H1 (cell line): ENCODE results near the gene SLC25A11. TPM values are rescaled to one million over a fixed set of nuclear protein-coding genes. Genes with fewer than 3 reads are reported as not detected.

ENCODE experiments used
- CTCF ChIA-PET: fragments of 300-600 bp; sonication (Branson Sonifier 250); formaldehyde crosslinking; loops from one replicate; lab custom pipeline; 2021; ENCODE audit not compliant: partially characterized antibody; lab: Charles Lee
- POLR2A ChIA-PET: fragments of 300-600 bp; sonication (Branson Sonifier 250); formaldehyde crosslinking; loops from one replicate; lab custom pipeline; 2021; ENCODE audit warnings: inconsistent platforms; ENCODE audit not compliant: partially characterized antibody; lab: Charles Lee
- DNase-seq, 2 experiments: peaks; one replicate each; pipeline versions ENCODE4 v3.0.0 to v3.0.0-alpha.2; 2010 to 2022; ENCODE audit warnings: low spot score in 2 of 2, low read depth in 1 of 2, mixed read lengths in 1 of 2
- FAIRE-seq: peaks from 2 replicates; lab custom pipeline; 2011; peaks lifted over from hg19 to GRCh38; lab: Jason Lieb, UNC
- H2AFZ ChIP-seq: 2 replicates; pipeline ENCODE4 v1.8.1; 2012; ENCODE audit warnings: low read length, inconsistent platforms
- H2AK5ac ChIP-seq: 2 replicates; pipeline ENCODE4 v1.6.1; 2013; ENCODE audit warnings: low read depth, low read length
- H2BK120ac ChIP-seq: replicated peaks from 2 replicates; pipeline ENCODE3; 2013; ENCODE audit warnings: low read depth, low read length, inconsistent platforms
- H2BK12ac ChIP-seq: 2 replicates; pipeline ENCODE4 v1.6.1; 2013; ENCODE audit warnings: low read depth, low read length
- H2BK15ac ChIP-seq: 2 replicates; pipeline ENCODE4 v1.6.1; 2013; ENCODE audit warnings: low read length
- H2BK20ac ChIP-seq: 2 replicates; pipeline ENCODE4 v1.6.1; 2013; ENCODE audit warnings: low read length
- H2BK5ac ChIP-seq: 2 replicates; pipeline ENCODE4 v1.6.1; 2013; ENCODE audit warnings: low read depth, low read length
- H3K14ac ChIP-seq: 2 replicates; pipeline ENCODE4 v1.6.1; 2013; ENCODE audit warnings: inconsistent platforms; ENCODE audit not compliant: insufficient read length
- H3K18ac ChIP-seq: 2 replicates; pipeline ENCODE4 v1.6.1; 2013; ENCODE audit warnings: low read length; ENCODE audit errors: extremely low read depth
- H3K23ac ChIP-seq: 2 replicates; pipeline ENCODE4 v1.6.1; 2013; ENCODE audit warnings: inconsistent platforms; ENCODE audit not compliant: insufficient read length
- H3K23me2 ChIP-seq: 2 replicates; pipeline ENCODE4 v1.6.1; 2013; ENCODE audit warnings: low read depth, low read length
- H3K27ac ChIP-seq: 2 replicates; pipeline ENCODE4 v1.6.1; 2011; ENCODE audit warnings: low read depth, low read length, inconsistent platforms
- H3K27me3 ChIP-seq, 4 experiments: replicated peaks in 1 of 4; 1 replicate in 1 of 4; 2 replicates in 3 of 4; pipeline versions ENCODE4 v1.6.1 to v1.8.1; 2011 to 2013; ENCODE audit warnings: low read length in 3 of 4, mild to moderate bottlenecking in 3 of 4, inconsistent platforms in 2 of 4, mixed read lengths in 2 of 4, moderate library complexity in 1 of 4; ENCODE audit not compliant: control insufficient read depth in 3 of 4, insufficient read depth in 3 of 4; ENCODE audit errors: extremely low read depth in 1 of 4
- H3K36me3 ChIP-seq, 4 experiments: 2 replicates each; pipeline versions ENCODE4 v1.6.1 to v1.8.1; 2011 to 2013; ENCODE audit warnings: mild to moderate bottlenecking in 4 of 4, low read length in 3 of 4, moderate library complexity in 2 of 4, control low read depth in 1 of 4, inconsistent platforms in 1 of 4; ENCODE audit not compliant: insufficient read depth in 4 of 4, control insufficient read depth in 2 of 4
- H3K4ac ChIP-seq: replicated peaks from 2 replicates; pipeline ENCODE3; 2013; ENCODE audit warnings: low read length, low read depth, mixed read lengths, inconsistent platforms; ENCODE audit not compliant: insufficient read length
- H3K4me1 ChIP-seq, 4 experiments: replicated peaks in 1 of 4; 1 replicate in 1 of 4; 2 replicates in 3 of 4; pipeline versions ENCODE4 v1.6.1 to v1.8.1; 2011 to 2013; ENCODE audit warnings: low read length in 3 of 4, inconsistent platforms in 2 of 4, mixed read lengths in 1 of 4; ENCODE audit not compliant: insufficient read depth in 4 of 4, control insufficient read depth in 3 of 4
- H3K4me2 ChIP-seq, 2 experiments: 2 replicates each; pipeline versions ENCODE4 v1.6.1 to v1.8.1; 2011 to 2013; ENCODE audit warnings: low read depth in 2 of 2, low read length in 2 of 2, control low read depth in 1 of 2, inconsistent platforms in 1 of 2, mild to moderate bottlenecking in 1 of 2; ENCODE audit not compliant: insufficient read depth in 1 of 2
- H3K4me3 ChIP-seq, 4 experiments: fragments of 200-600, 300-600 bp in 1 of 4; sonication (generic), shearing (Covaris generic), sonication (Bioruptor Twin) in 1 of 4; 2 replicates each; pipeline versions ENCODE4 v1.5.1 to v1.8.1; 2011 to 2016; ENCODE audit warnings: low read length in 4 of 4, low read depth in 3 of 4, control low read depth in 2 of 4, inconsistent platforms in 2 of 4, mild to moderate bottlenecking in 2 of 4, mixed read lengths in 1 of 4, moderate library complexity in 1 of 4; ENCODE audit not compliant: insufficient read depth in 2 of 4; ENCODE audit errors: extremely low read depth in 1 of 4
- H3K56ac ChIP-seq: replicated peaks from 2 replicates; pipeline ENCODE3; 2013; ENCODE audit warnings: low read depth, mild to moderate bottlenecking, mixed read lengths, low read length, inconsistent platforms; ENCODE audit not compliant: insufficient read length
- H3K79me1 ChIP-seq: 2 replicates; pipeline ENCODE4 v1.6.1; 2013; ENCODE audit warnings: low read depth, low read length, control low read depth
- H3K79me2 ChIP-seq, 2 experiments: 2 replicates each; pipeline versions ENCODE4 v1.6.1 to v1.8.1; 2012 to 2013; ENCODE audit warnings: low read length in 2 of 2, mild to moderate bottlenecking in 2 of 2, inconsistent platforms in 1 of 2; ENCODE audit not compliant: insufficient read depth in 2 of 2, control insufficient read depth in 1 of 2
- H3K9ac ChIP-seq, 4 experiments: replicated peaks in 1 of 4; 1 replicate in 1 of 4; 2 replicates in 3 of 4; pipeline versions ENCODE4 v1.6.1 to v1.8.1; 2011 to 2013; ENCODE audit warnings: low read depth in 3 of 4, low read length in 3 of 4, control low read depth in 2 of 4, mild to moderate bottlenecking in 2 of 4, moderate library complexity in 2 of 4, inconsistent platforms in 1 of 4; ENCODE audit errors: extremely low read depth in 1 of 4
- H3K9me3 ChIP-seq, 2 experiments: 2 replicates each; pipeline versions ENCODE4 v1.6.1 to v1.8.1; 2012 to 2013; ENCODE audit warnings: mild to moderate bottlenecking in 2 of 2, moderate library complexity in 2 of 2, control low read depth in 1 of 2, inconsistent platforms in 1 of 2, low read depth in 1 of 2, low read length in 1 of 2, mixed read lengths in 1 of 2; ENCODE audit not compliant: insufficient read depth in 2 of 2
- H4K20me1 ChIP-seq, 2 experiments: replicated peaks in 1 of 2; 2 replicates each; pipeline versions ENCODE3 to v1.8.1; 2011 to 2013; ENCODE audit warnings: inconsistent platforms in 2 of 2, low read length in 2 of 2, mild to moderate bottlenecking in 1 of 2; ENCODE audit not compliant: insufficient read depth in 2 of 2, control insufficient read depth in 1 of 2
- H4K5ac ChIP-seq: 2 replicates; pipeline ENCODE4 v1.6.1; 2013; ENCODE audit warnings: low read length, low read depth, mixed read lengths, inconsistent platforms; ENCODE audit not compliant: insufficient read length
- H4K8ac ChIP-seq: 2 replicates; pipeline ENCODE4 v1.8.0; 2013; ENCODE audit warnings: mild to moderate bottlenecking, moderate library complexity, low read length, inconsistent platforms; ENCODE audit not compliant: insufficient read depth; ENCODE audit errors: extremely low read depth
- H4K91ac ChIP-seq: replicated peaks from 2 replicates; pipeline ENCODE3; 2013; ENCODE audit warnings: low read length, mixed read lengths, inconsistent platforms; ENCODE audit not compliant: insufficient read length
- CBX5 ChIP-seq: fragments of 300-800, 300-1000 bp; sonication (generic); IDR thresholded peaks from 2 replicates; pipeline ENCODE4 v1.7.1; 2016; ENCODE audit warnings: antibody characterized with exemption, low read length, low read depth
- EGR1 ChIP-seq: IDR thresholded peaks from 2 replicates; pipeline ENCODE4 v1.6.1; 2011; ENCODE audit warnings: low read depth, low read length, borderline replicate concordance
- HDAC2 ChIP-seq, 2 experiments: fragments of 300-600 bp in 1 of 2; sonication (generic) in 1 of 2; IDR thresholded peaks; 2 replicates each; pipeline ENCODE4 v1.6.1; 2011 to 2012; ENCODE audit warnings: low read depth in 2 of 2, low read length in 2 of 2, mild to moderate bottlenecking in 2 of 2, moderate library complexity in 2 of 2, borderline replicate concordance in 1 of 2, inconsistent platforms in 1 of 2
- JUN ChIP-seq: IDR thresholded peaks from 2 replicates; pipeline ENCODE4 v1.6.1; 2011; ENCODE audit warnings: low read depth, mild to moderate bottlenecking, improper control_type of control experiment, low read length
- KDM5A ChIP-seq: fragments of 200-600 bp; IDR thresholded peaks from 2 replicates; pipeline ENCODE4 v1.7.1; 2012; ENCODE audit warnings: mild to moderate bottlenecking, low read length, inconsistent platforms, mixed read lengths
- MAFK ChIP-seq: IDR thresholded peaks from 2 replicates; pipeline ENCODE4 v1.6.1; 2012; ENCODE audit warnings: low read depth, mild to moderate bottlenecking, improper control_type of control experiment, low read length
- POU5F1 ChIP-seq: IDR thresholded peaks from 2 replicates; pipeline ENCODE4 v1.6.1; 2011; ENCODE audit warnings: low read depth, mild to moderate bottlenecking, low read length, moderate library complexity
- ZNF274 ChIP-seq: IDR thresholded peaks from 2 replicates; pipeline ENCODE4 v1.7.0; 2012; ENCODE audit warnings: low read length, borderline replicate concordance; ENCODE audit errors: extremely low read depth
- WGBS, 2 experiments: shearing (Covaris generic) in 1 of 2; methylation state at CpG; one replicate each; pipeline versions ENCODE4 v1.1.6 to v1.1.7; 2013 to 2015; ENCODE audit warnings: low lambda C conversion rate in 2 of 2, mixed read lengths in 2 of 2, inconsistent platforms in 1 of 2, low coverage in 1 of 2, missing lambda C conversion rate in 1 of 2; ENCODE audit not compliant: insufficient replicate concordance in 2 of 2, insufficient coverage in 1 of 2, insufficient read length in 1 of 2; ENCODE audit errors: extremely low coverage in 1 of 2, missing lambda C conversion rate in 1 of 2; 5-methylcytosine and 5-hydroxymethylcytosine counted together
- polyA plus RNA-seq, 7 experiments: library from polyadenylated mRNA; depleted of rRNA in 3 of 7; stranded (reverse) in 5 of 7; unstranded in 2 of 7; fragments of >200 nt in 5 of 7; fragments of 200-250 nt in 2 of 7; gene quantifications; 1 replicate in 5 of 7; 2 replicates in 1 of 7; 4 replicates in 1 of 7; pipeline versions ENCODE4 v1.2.1 to v1.2.3, GENCODE V29; 2011 to 2013; ENCODE audit warnings: missing spikeins in 2 of 7, mixed read lengths in 2 of 7
- total RNA-seq: library from RNA; stranded (reverse); fragmentation: NEBNext Ultra II Directional; extraction: Animal tissue kit (Norgen Biotek cat#: 25700); gene quantifications from 2 replicates; pipeline ENCODE4 v1.2.1, GENCODE V29; 2021

SLC25A11 gene
- total and polyA plus RNA-seq, 2 of the 8 experiments (the other 6 are each of a cell fraction or from before 2014, with no cell fraction given), result 55.9 to 97.0 TPM

- peaks cover 0 to 45% of the 10 kb centered on the region in 2 experiments; a peak in 3 of 4 replicates for H3K79me2 ChIP-seq
- peaks cover 20 to 42% (median 30%) of the 10 kb centered on the region in 4 experiments for H3K36me3 ChIP-seq
- TF ChIP-seq POU5F1 (no peak), ZNF274 (no peak), KDM5A (0 out of 2 replicates have a peak, but pooled peaks have one; percentile 29), CBX5 (no peak), HDAC2 (IDR thresholded peaks at IDR 0.05; ENCODE audit: borderline replicate concordance in 1 of 2, low read depth in 2 of 2, low read length in 2 of 2) (0 out of 4 replicates have a peak, but pooled peaks of 1 of the 2 experiments have one; percentile 2), JUN (no peak), MAFK (no peak), EGR1 (no peak)
Observed at GRCh38 chr17:4940555-4941318, 891 bp upstream of the SLC25A11 start.

More at GRCh38 chr17:4940555-4941318, 891 bp upstream of the SLC25A11 start:
- Histone ChIP-seq H3K4me3 (peak overlapping the region; percentile 85 to 94 (median 90)), H2BK5ac (peak overlapping the region; percentile 97), H2BK12ac (no peak overlapping the region), H3K23me2 (peaks cover 19% of the 10 kb centered on the region), H2AK5ac (0 out of 2 replicates have a peak overlapping the region, but pooled peaks have one; percentile 28), H4K20me1 (peaks cover 4 to 11% of the 10 kb centered on the region in 2 experiments), H2BK15ac (no peak overlapping the region), H3K18ac (peak overlapping the region; percentile 55; the same call in 1 of the 2 replicates), H3K14ac (no peak overlapping the region), H2AFZ (no peak overlapping the region), H3K4me1 (peaks cover 0 to 11% (median 6%) of the 10 kb centered on the region in 4 experiments; a peak in 5 of 7 replicates), H4K5ac (no peak overlapping the region), H3K27me3 (no peaks in the 10 kb centered on the region), H3K4ac (peak overlapping the region; percentile 16), H4K8ac (peak overlapping the region; percentile 76; the same call in 1 of the 2 replicates), H3K9ac (peak overlapping the region; percentile 82 to 99 (median 92)), H2BK20ac (no peak overlapping the region), H3K79me1 (peaks cover 9% of the 10 kb centered on the region), H2BK120ac (no peak overlapping the region), H3K23ac (no peak overlapping the region), H3K27ac (peak overlapping the region; percentile 88), H4K91ac (no peak overlapping the region), H3K9me3 (no peaks in the 10 kb centered on the region), H3K4me2 (peak overlapping the region; percentile 93 to 96), H3K56ac (no peak overlapping the region)
- WGBS, 2 experiments, result 6% methylated on average over 29 of the region's 29 CpGs; no CpG with 5 or more reads in 1 of the 2 experiments
- ChIA-PET CTCF (interaction anchor here (0.8 to 5.9 kb wide), 6 partner anchors 9 to 59 kb away, joined by 3 to 26 read pairs (median 4); no protein-coding TSS in a partner anchor), POLR2A (interaction anchor here (0.7 to 27.4 kb wide), 20 partner anchors 8 to 231 kb away, joined by 3 to 987 read pairs (median 8); partner anchors contain the start of genes ARRB2, C17orf107, CAMTA2 and CHRNE)
- peak; percentile 39 for FAIRE-seq
- DNase-seq, result no peak
